Measurements from ENCODE around the gene VPS18.

The VPS18 gene

DNA sequence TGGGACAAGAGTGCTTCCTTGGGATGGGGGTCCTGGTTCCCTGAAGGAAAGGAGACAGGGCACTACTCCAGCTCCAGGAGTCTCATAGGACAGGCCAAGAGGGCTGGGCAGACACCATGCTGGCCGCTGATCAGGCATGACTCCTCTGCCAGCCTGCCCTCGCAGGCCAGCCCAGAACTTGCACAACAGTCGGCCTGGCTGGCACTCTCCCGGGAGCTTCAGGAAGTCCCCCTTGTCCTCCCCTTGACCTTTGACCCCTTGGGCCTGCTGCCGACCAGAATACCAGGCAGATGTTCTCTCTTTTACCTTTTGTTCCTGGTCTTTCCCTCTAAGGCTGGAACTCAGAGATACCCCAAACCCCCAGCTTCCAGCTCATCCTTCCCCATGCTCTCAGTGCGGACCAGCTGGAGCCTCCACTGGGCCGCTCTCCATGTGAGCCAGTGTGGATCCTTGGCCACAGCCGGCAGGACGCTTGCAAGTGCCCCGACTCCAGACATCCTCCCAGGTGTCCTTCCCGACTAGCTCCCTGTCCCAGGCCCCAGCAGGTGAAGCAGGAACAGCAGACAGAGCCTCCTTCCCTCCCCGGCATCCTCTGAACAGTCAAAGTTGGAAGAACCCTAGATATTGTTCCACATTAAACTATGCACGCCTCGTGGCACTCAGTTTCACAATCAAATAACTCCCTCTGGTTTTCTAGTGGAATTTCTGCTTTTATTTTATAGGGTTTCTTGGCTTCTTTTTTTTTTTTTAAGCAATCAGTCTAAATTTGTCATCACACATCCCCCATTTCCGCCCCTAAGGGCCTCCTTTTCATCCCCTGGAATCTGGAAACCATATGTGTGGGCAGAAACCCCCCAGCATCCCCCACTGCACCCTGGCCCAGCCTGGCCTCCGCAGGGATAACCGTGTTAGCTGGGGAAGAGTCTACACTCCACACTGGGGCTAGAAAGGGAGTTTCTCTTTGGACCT, 15.7 kb downstream of the VPS18 start:
- Histone ChIP-seq H2AFZ (ENCODE audit: low read length) (no peak overlapping the region), H4K91ac (ENCODE audit: low read depth, low read length, poor library complexity) (no peak overlapping the region), H3K9ac (ENCODE audit: low read depth, low read length, poor library complexity) (no peak overlapping the region), H2BK120ac (ENCODE audit: low read depth, low read length) (no peak overlapping the region), H3K4me3 (ENCODE audit: low read length in 2 of 2) (no peak overlapping the region), H3K79me1 (ENCODE audit: low read depth, low read length) (peaks cover 5% of the 10 kb centered on the region), H3K14ac (ENCODE audit: low read length) (no peak overlapping the region), H3K36me3 (replicated peaks in 1 of 2; ENCODE audit: control insufficient read depth in 2 of 2, insufficient read depth in 2 of 2, low read length in 2 of 2) (peaks cover 4 to 5% of the 10 kb centered on the region in 2 donors), H3K27ac (replicated peaks; ENCODE audit: low read length) (no peak overlapping the region), H2BK12ac (ENCODE audit: low read length) (no peak overlapping the region), H2BK15ac (ENCODE audit: low read length) (no peak overlapping the region), H3K4me2 (ENCODE audit: insufficient read depth, low read length, poor library complexity, severe bottlenecking) (no peak overlapping the region), H2AK5ac (ENCODE audit: low read depth, low read length) (no peak overlapping the region), H2BK5ac (ENCODE audit: low read length) (no peak overlapping the region), H3K27me3 (ENCODE audit: control insufficient read depth in 3 of 3, insufficient read depth in 3 of 3, low read depth in 1 of 3, low read length in 3 of 3) (peaks cover 0 to 3% (median 0%) of the 10 kb centered on the region in 3 experiments), H3K9me3 (replicated peaks in 1 of 2; ENCODE audit: control insufficient read depth in 2 of 2, insufficient read depth in 1 of 2, low read depth in 1 of 2, low read length in 2 of 2) (peaks cover 0 to 3% of the 10 kb centered on the region in 2 donors), H3K23ac (ENCODE audit: low read depth, low read length, poor library complexity) (no peak overlapping the region), H3K4me1 (ENCODE audit: control insufficient read depth in 2 of 2, insufficient read depth in 1 of 2, low read depth in 1 of 2, low read length in 2 of 2) (peaks cover 19 to 25% of the 10 kb centered on the region in 2 donors), H3K18ac (ENCODE audit: low read length) (no peak overlapping the region), H4K8ac (ENCODE audit: low read depth, low read length) (no peak overlapping the region), H3K4ac (ENCODE audit: low read length) (no peak overlapping the region)
- DNase-seq (ENCODE audit: low spot score) = no peak
- no CpG with 5 or more reads among the region's 17 CpGs for WGBS, 2 donors (ENCODE audit: extremely low coverage in 2 of 2, insufficient read length in 2 of 2, insufficient replicate concordance in 1 of 2)

DNA sequence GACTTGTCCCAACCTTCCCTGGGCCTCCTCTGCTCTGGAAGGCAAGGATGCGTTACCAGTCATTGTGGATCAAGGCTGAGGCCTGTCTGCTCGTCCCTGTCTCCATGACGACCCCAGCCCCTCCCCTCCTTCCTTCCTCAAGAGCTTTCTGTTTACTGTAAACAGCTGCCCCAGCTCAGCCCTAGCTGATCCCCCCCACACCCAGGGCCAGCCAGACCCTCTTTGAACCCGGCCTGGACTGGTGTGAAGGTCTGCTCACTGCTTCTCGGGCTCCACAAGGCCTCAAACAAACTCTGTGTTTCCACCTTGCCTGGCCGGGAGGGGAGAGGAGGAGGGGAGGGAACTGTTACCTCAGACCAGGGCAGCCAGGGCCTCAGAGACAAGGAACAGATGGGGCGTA, 16.9 kb downstream of the VPS18 start:
- Histone ChIP-seq H3K4me1 (ENCODE audit: control insufficient read depth in 2 of 2, insufficient read depth in 1 of 2, low read depth in 1 of 2, low read length in 2 of 2) (peaks cover 19 to 25% of the 10 kb centered on the region in 2 donors), H4K91ac (ENCODE audit: low read depth, low read length, poor library complexity) (no peak overlapping the region), H2BK12ac (ENCODE audit: low read length) (no peak overlapping the region), H2BK120ac (ENCODE audit: low read depth, low read length) (no peak overlapping the region), H3K4me2 (ENCODE audit: insufficient read depth, low read length, poor library complexity, severe bottlenecking) (no peak overlapping the region), H2AFZ (ENCODE audit: low read length) (peak overlapping the region; percentile 94), H3K79me1 (ENCODE audit: low read depth, low read length) (peaks cover 5% of the 10 kb centered on the region), H3K27ac (replicated peaks; ENCODE audit: low read length) (no peak overlapping the region), H3K4ac (ENCODE audit: low read length) (no peak overlapping the region), H2BK5ac (ENCODE audit: low read length) (peak overlapping the region; percentile 63), H3K36me3 (replicated peaks in 1 of 2; ENCODE audit: control insufficient read depth in 2 of 2, insufficient read depth in 2 of 2, low read length in 2 of 2) (peaks cover 0 to 2% of the 10 kb centered on the region in 2 donors), H3K18ac (ENCODE audit: low read length) (peak overlapping the region; percentile 90), H3K23ac (ENCODE audit: low read depth, low read length, poor library complexity) (peak overlapping the region; percentile 10), H3K4me3 (ENCODE audit: low read length in 2 of 2) (no peak overlapping the region), H2BK15ac (ENCODE audit: low read length) (no peak overlapping the region), H2AK5ac (ENCODE audit: low read depth, low read length) (no peak overlapping the region), H3K9ac (ENCODE audit: low read depth, low read length, poor library complexity) (no peak overlapping the region), H3K9me3 (replicated peaks in 1 of 2; ENCODE audit: control insufficient read depth in 2 of 2, insufficient read depth in 1 of 2, low read depth in 1 of 2, low read length in 2 of 2) (peaks cover 0 to 3% of the 10 kb centered on the region in 2 donors), H4K8ac (ENCODE audit: low read depth, low read length) (no peak overlapping the region), H3K14ac (ENCODE audit: low read length) (no peak overlapping the region), H3K27me3 (ENCODE audit: control insufficient read depth in 3 of 3, insufficient read depth in 3 of 3, low read depth in 1 of 3, low read length in 3 of 3) (peaks cover 0 to 8% (median 3%) of the 10 kb centered on the region in 3 experiments)
- no CpG with 5 or more reads among the region's 7 CpGs for WGBS, 2 donors (ENCODE audit: extremely low coverage in 2 of 2, insufficient read length in 2 of 2, insufficient replicate concordance in 1 of 2)
- DNase-seq (ENCODE audit: low spot score) = no peak

DNA sequence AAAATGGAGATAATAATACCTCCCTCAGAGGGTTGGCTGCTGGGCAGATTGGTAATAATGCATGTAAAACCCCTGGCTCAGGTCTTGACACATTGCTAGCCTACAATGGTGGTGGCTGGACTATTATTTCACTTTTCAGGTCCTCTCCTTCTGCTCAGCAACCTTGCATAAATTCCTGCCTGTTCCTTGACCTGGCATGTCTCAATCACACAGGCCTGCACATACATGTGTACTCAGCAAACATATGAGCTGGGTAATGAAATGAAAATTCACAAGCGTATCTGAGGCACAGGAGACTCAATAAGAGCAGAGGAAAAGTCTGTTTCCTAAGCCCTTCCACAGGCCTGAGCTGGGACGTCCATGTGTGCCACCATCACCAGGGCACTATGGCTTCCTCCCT, 17.4 kb downstream of the VPS18 start:
- Histone ChIP-seq H3K4me1 (ENCODE audit: control insufficient read depth in 2 of 2, insufficient read depth in 1 of 2, low read depth in 1 of 2, low read length in 2 of 2) (peaks cover 19 to 25% of the 10 kb centered on the region in 2 donors), H2BK120ac (ENCODE audit: low read depth, low read length) (no peak overlapping the region), H2BK15ac (ENCODE audit: low read length) (peak overlapping the region; percentile 70), H4K8ac (ENCODE audit: low read depth, low read length) (no peak overlapping the region), H3K79me1 (ENCODE audit: low read depth, low read length) (peaks cover 5% of the 10 kb centered on the region), H3K27me3 (ENCODE audit: control insufficient read depth in 3 of 3, insufficient read depth in 3 of 3, low read depth in 1 of 3, low read length in 3 of 3) (peaks cover 0 to 13% (median 3%) of the 10 kb centered on the region in 3 experiments), H3K23ac (ENCODE audit: low read depth, low read length, poor library complexity) (no peak overlapping the region), H3K18ac (ENCODE audit: low read length) (peak overlapping the region; percentile 52), H3K4ac (ENCODE audit: low read length) (no peak overlapping the region), H4K91ac (ENCODE audit: low read depth, low read length, poor library complexity) (no peak overlapping the region), H3K27ac (replicated peaks; ENCODE audit: low read length) (no peak overlapping the region), H3K9ac (ENCODE audit: low read depth, low read length, poor library complexity) (no peak overlapping the region), H3K4me2 (ENCODE audit: insufficient read depth, low read length, poor library complexity, severe bottlenecking) (no peak overlapping the region), H3K36me3 (replicated peaks in 1 of 2; ENCODE audit: control insufficient read depth in 2 of 2, insufficient read depth in 2 of 2, low read length in 2 of 2) (peaks cover 0 to 2% of the 10 kb centered on the region in 2 donors), H3K4me3 (ENCODE audit: low read length in 2 of 2) (no peak overlapping the region), H2BK5ac (ENCODE audit: low read length) (peak overlapping the region; percentile 63), H3K14ac (ENCODE audit: low read length) (no peak overlapping the region), H2AK5ac (ENCODE audit: low read depth, low read length) (peak overlapping the region; percentile 11), H3K9me3 (replicated peaks in 1 of 2; ENCODE audit: control insufficient read depth in 2 of 2, insufficient read depth in 1 of 2, low read depth in 1 of 2, low read length in 2 of 2) (peaks cover 0 to 3% of the 10 kb centered on the region in 2 donors), H2AFZ (ENCODE audit: low read length) (peak overlapping the region; percentile 94), H2BK12ac (ENCODE audit: low read length) (no peak overlapping the region)
- WGBS, 2 donors (ENCODE audit: extremely low coverage in 2 of 2, insufficient read length in 2 of 2, insufficient replicate concordance in 1 of 2) = no CpG with 5 or more reads among the region's 2 CpGs
- no peak for DNase-seq (ENCODE audit: low spot score)

DNA sequence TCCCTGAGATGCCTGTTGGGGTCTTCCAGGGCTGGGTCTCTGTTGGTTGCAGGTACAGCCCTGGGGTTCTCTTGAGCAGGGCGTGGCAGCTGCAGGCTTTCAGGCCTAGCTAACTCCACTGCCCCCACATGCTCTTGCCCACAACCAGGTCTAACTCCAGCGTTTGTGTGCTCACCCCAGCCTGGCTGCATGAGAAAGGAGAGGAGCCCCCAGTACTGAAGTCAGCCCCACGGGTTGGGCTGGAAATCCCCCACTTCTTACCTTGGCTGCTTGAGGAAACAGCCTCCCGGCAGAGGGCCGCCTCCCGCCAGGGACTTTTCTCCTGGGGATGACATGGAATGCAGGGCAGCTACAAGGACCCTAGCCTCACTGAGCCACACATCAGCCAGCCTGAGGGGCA, 18.2 kb downstream of the VPS18 start:
- H2BK120ac ChIP-seq (ENCODE audit: low read depth, low read length) = no peak overlapping the region

More for the DNA sequence above, 18.2 kb downstream of the VPS18 start:
- no peak overlapping the region for H2BK15ac ChIP-seq (ENCODE audit: low read length)
- no peak overlapping the region for H3K4ac ChIP-seq (ENCODE audit: low read length)
- H3K27me3 ChIP-seq (ENCODE audit: control insufficient read depth in 3 of 3, insufficient read depth in 3 of 3, low read depth in 1 of 3, low read length in 3 of 3) = peaks cover 0 to 19% (median 3%) of the 10 kb centered on the region in 3 experiments
- H3K4me3 ChIP-seq (ENCODE audit: low read length in 2 of 2) = peak overlapping the region in 1 of 2 donors; percentile 25
- no peak overlapping the region for H3K14ac ChIP-seq (ENCODE audit: low read length)
- peaks cover 17 to 25% of the 10 kb centered on the region in 2 donors for H3K4me1 ChIP-seq (ENCODE audit: control insufficient read depth in 2 of 2, insufficient read depth in 1 of 2, low read depth in 1 of 2, low read length in 2 of 2)
- no peak overlapping the region for H3K4me2 ChIP-seq (ENCODE audit: insufficient read depth, low read length, poor library complexity, severe bottlenecking)
- peaks cover 5% of the 10 kb centered on the region for H3K79me1 ChIP-seq (ENCODE audit: low read depth, low read length)
- H3K18ac ChIP-seq (ENCODE audit: low read length) = peak overlapping the region; percentile 20
- H2AK5ac ChIP-seq (ENCODE audit: low read depth, low read length) = peak overlapping the region; percentile 48
- H3K9me3 ChIP-seq (replicated peaks in 1 of 2; ENCODE audit: control insufficient read depth in 2 of 2, insufficient read depth in 1 of 2, low read depth in 1 of 2, low read length in 2 of 2) = peaks cover 0 to 3% of the 10 kb centered on the region in 2 donors
- DNase-seq (ENCODE audit: low spot score) = no peak
- peaks cover 0 to 2% of the 10 kb centered on the region in 2 donors for H3K36me3 ChIP-seq (replicated peaks in 1 of 2; ENCODE audit: control insufficient read depth in 2 of 2, insufficient read depth in 2 of 2, low read length in 2 of 2)
- H3K27ac ChIP-seq (replicated peaks; ENCODE audit: low read length) = no peak overlapping the region
- no peak overlapping the region for H2BK12ac ChIP-seq (ENCODE audit: low read length)
- H2BK5ac ChIP-seq (ENCODE audit: low read length) = peak overlapping the region; percentile 40
- H2AFZ ChIP-seq (ENCODE audit: low read length) = no peak overlapping the region
- H3K23ac ChIP-seq (ENCODE audit: low read depth, low read length, poor library complexity) = no peak overlapping the region
- no peak overlapping the region for H4K91ac ChIP-seq (ENCODE audit: low read depth, low read length, poor library complexity)
- no peak overlapping the region for H4K8ac ChIP-seq (ENCODE audit: low read depth, low read length)
- no CpG with 5 or more reads among the region's 6 CpGs for WGBS, 2 donors (ENCODE audit: extremely low coverage in 2 of 2, insufficient read length in 2 of 2, insufficient replicate concordance in 1 of 2)
- H3K9ac ChIP-seq (ENCODE audit: low read depth, low read length, poor library complexity) = no peak overlapping the region
